Fibroblast of mammary gland (primary cell): ENCODE results near the gene RGPD5.
"Not testable (repeated sequence)": the region's sequence is repeated elsewhere in the genome, so short reads cannot be mapped to it uniquely, and the experiment has no call there.

Experiments
- DNase-seq: peaks from one replicate; pipeline ENCODE4 v3.0.0-alpha.2; 2010; ENCODE audit warnings: low read depth
- H3K4me3 ChIP-seq: 2 replicates; pipeline ENCODE4 v1.5.1; 2011; ENCODE audit warnings: low read depth, mild to moderate bottlenecking, low read length, moderate library complexity; ENCODE audit not compliant: control insufficient read depth

The RGPD5 gene

GRCh38 chr2:109794074-109794737, at the start of gene RGPD5:
Gene RGPD5, plus strand, starts transcription at chr2:109794305. Its CDS starts 161 bp downstream, at chr2:109794466.
- H3K4me3 ChIP-seq, DNase-seq: not testable (repeated sequence)

GRCh38 chr2:109751572-109751971, 42.5 kb upstream of the RGPD5 start:
- not testable (repeated sequence) for H3K4me3 ChIP-seq, DNase-seq

- H3K4me3 ChIP-seq, DNase-seq: not testable (repeated sequence)
Observed at GRCh38 chr2:109757163-109757824, 36.8 kb upstream of the RGPD5 start.

GRCh38 chr2:109760265-109761042, 33.7 kb upstream of the RGPD5 start:
- DNase-seq, H3K4me3 ChIP-seq: not testable (repeated sequence)

GRCh38 chr2:109761043-109761454, 33.1 kb upstream of the RGPD5 start:
- not testable (repeated sequence) for H3K4me3 ChIP-seq, DNase-seq

GRCh38 chr2:109761976-109762375, 32.1 kb upstream of the RGPD5 start:
- DNase-seq, H3K4me3 ChIP-seq: not testable (repeated sequence)

GRCh38 chr2:109766074-109766473, 28.0 kb upstream of the RGPD5 start:
- DNase-seq, H3K4me3 ChIP-seq: not testable (repeated sequence)

- not testable (repeated sequence) for H3K4me3 ChIP-seq, DNase-seq
Observed at GRCh38 chr2:109766886-109767578, 27.1 kb upstream of the RGPD5 start.

GRCh38 chr2:109768934-109769333, 25.2 kb upstream of the RGPD5 start:
- H3K4me3 ChIP-seq, DNase-seq: not testable (repeated sequence)

GRCh38 chr2:109779118-109779517, 15.0 kb upstream of the RGPD5 start:
- not testable (repeated sequence) for H3K4me3 ChIP-seq, DNase-seq

GRCh38 chr2:109781147-109781816, 12.8 kb upstream of the RGPD5 start:
- not testable (repeated sequence) for H3K4me3 ChIP-seq, DNase-seq

GRCh38 chr2:109782446-109782993, 11.6 kb upstream of the RGPD5 start:
- not testable (repeated sequence) for DNase-seq, H3K4me3 ChIP-seq

GRCh38 chr2:109791530-109792279, 2.4 kb upstream of the RGPD5 start:
- not testable (repeated sequence) for H3K4me3 ChIP-seq, DNase-seq

- DNase-seq, H3K4me3 ChIP-seq: not testable (repeated sequence)
Observed at GRCh38 chr2:109792659-109793058, 1.4 kb upstream of the RGPD5 start.

GRCh38 chr2:109871129-109871751, 77.1 kb downstream of the RGPD5 start:
- DNase-seq, H3K4me3 ChIP-seq: not testable (repeated sequence)

GRCh38 chr2:109876625-109877024, 82.5 kb downstream of the RGPD5 start:
- DNase-seq: not testable (repeated sequence)

GRCh38 chr2:109882112-109882511, 88.0 kb downstream of the RGPD5 start:
- not testable (repeated sequence) for DNase-seq, H3K4me3 ChIP-seq

More at GRCh38 chr2:109876625-109877024, 82.5 kb downstream of the RGPD5 start:
- not testable (repeated sequence) for H3K4me3 ChIP-seq
